NOMO-1 treated with dmso at 0.1 percent for 144 hours (cell line): ENCODE measurements around the gene CCDC175.

Source experiments
- DNase-seq: peaks from one replicate; lab custom pipeline; 2025; ENCODE audit not compliant: unreplicated experiment; lab: John Stamatoyannopoulos, UW

CCDC175 gene

DNA sequence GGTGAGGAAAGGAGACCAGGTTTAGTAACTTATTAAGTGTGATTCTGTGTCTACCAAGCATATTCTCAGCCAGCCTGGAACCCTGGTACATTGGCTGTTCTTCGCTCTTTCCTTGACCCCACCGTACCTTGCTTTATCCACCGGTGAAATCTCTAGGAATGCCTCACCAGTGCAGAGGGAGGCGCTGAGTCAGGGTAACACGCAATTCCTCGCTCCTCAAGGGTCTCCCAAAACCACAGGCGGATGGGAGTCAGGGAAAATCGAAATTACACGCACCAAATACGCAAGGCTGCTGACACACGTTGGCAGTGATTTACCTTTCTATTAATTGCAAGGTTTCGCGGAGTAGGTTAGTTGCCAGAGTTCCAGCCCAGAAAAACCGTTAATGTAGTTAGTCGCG is 93.2 kb downstream of the CCDC175 start:
- no peak for DNase-seq

DNA sequence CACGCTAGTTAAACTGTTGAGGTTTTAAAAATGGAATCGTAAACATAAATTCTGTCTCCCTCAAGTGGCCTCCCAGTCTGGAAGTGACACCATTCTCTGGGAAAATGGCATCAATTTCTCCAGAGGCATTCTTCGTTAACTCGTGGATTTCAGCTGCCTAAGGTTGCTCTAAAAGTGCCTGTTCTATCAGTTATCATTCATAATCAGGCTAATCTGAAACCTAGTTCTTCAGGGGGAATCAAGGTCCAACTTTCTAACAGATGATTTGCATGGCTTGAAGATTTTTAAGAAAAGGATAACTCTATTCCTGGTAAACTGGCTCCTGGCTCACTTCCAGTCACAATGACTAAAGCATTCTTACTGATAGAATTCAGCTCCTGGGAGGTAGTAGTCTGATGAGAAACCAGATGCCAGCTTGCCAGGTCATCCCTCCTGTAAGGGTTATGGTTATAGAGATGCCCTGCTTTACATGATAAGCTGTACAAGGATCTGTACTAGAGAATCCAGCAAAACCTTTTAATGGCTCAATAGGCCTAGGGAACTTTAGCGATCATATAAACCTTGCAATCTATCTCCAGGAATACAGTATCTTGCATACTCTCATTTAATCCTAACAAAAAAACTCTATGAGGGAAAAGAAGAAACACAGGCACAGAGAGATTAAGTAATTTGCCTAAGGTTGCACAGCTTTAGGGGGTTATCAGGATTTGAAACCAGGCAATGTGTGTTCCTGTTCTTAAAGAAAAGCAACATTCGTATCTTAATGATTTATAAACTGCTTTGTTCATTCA is 93.9 kb downstream of the CCDC175 start:
- no peak for DNase-seq

DNA sequence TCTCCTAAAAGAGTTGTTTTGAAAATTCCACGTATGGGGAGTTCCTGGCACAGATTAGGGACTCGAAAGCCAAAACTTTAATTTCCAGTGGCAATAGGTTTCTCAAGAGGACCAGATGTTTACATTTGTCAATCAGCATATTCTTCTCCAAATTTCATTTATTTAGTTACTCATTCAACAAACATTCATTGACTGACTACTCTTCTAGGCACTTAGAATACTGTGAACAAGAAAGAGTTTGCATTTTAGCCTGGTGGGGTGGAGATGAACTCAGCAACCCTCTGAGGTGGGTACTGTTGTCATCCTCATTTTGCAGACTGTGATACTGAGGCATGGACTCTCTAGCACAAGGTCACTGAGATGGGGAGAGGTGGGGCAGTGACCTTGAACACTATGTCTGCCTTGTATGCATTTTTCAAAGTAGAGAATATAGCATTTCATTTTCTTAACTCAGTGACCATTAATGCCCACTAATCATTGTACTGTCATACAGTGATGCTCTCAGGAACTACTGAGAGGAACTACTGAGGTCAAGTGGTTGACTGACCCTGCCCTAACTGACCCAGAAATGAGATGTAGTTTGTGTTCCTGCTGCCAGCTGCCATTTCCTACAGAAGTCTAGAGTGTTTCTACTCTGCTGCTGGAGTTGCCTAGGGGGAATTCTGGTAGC is 94.6 kb downstream of the CCDC175 start:
- DNase-seq: no peak

DNA sequence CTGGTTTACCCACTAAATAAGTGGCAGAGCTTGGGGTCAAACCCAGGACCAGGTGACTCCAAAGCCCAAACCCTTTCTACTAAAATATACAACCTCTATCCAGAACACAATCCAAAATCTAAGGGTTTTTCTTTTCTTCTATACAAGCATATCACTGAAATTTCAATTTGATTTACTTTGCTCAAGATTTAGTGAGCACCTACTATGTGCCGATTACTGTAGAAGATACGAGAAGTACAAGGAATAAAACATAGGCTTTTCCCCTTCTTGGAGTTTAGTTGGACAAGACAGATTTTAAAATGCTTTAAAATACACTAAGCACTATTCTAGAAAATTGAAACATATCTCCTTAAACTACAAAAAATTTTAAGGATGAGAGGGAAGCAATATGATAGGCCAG is 95.2 kb downstream of the CCDC175 start:
- DNase-seq: no peak

DNA sequence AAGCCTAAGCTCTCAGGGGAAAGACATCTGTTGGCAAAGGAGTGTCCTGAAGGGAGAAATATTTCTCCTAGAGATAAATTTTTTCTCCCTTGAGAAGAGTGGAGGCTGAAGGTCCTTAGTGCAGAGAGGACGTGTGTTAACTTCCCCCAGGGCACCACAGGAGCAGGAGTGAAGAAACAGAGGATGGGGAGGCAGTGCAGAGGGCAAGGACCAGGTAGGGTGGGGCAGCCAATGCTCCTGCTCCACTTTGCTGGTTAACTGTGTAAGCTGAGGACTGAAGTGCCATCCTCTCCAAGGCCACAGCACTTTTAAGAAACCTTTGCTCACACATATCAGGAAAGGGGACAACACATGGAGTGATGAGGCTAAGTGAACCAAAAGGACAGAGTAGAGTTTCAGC is 96.4 kb downstream of the CCDC175 start:
- no peak for DNase-seq

DNA sequence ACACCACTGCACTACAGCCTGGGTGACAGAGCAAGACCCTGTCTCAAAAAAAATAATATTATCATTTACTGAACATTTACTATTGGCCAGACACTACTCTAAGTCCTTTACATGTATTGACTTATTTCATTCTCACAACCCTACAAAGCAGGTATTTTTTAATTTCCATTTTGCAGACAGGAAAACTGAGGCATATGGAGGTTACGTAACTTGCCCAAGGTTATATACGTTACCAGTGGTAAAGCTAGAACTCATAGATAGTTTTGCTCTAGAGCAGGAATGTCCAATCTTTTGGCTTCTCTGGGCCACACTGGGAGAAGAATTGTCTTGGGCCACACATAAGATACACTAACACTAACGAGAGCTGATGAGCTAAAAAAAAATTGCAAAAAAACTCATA is 98.1 kb downstream of the CCDC175 start:
- DNase-seq: no peak

DNA sequence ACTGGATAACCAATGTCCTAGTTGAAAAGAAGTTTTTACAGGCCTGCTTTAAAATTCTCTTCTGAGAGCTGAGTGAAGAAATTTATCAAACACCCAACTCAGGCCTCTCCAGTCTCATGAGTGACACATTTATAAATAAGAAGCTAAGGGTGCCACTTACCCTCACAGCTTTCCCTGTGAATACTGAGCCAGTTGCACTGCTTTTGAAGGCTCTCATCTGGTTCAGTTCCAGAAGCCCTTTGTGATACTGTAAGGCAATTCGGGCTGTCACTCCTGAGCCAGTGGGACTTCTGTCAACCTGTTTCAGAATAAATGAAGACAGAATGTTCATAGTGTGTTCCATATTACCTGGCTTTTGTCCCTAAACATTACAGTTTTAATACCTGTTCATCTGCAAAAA is 100.9 kb downstream of the CCDC175 start:
- no peak for DNase-seq

DNA sequence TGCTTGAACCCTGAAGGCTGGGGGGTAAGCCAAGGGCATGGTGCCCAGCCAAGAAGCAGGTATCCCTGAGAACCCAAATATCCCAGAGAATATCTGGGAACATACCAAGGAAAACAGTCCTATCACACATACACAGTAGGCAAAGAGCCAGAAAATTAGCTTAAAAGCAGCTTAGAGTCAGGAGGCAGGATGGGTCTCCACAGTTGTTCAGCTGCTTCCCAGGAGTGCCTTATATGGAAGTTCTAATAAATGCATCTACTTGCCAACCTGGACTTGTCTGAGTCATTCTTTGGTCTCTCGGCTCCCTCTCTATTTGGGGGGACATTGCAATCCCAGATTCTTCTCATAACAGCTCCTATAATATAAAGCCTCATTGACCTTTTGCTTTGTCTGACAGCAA is 102.4 kb downstream of the CCDC175 start:
- DNase-seq: no peak

DNA sequence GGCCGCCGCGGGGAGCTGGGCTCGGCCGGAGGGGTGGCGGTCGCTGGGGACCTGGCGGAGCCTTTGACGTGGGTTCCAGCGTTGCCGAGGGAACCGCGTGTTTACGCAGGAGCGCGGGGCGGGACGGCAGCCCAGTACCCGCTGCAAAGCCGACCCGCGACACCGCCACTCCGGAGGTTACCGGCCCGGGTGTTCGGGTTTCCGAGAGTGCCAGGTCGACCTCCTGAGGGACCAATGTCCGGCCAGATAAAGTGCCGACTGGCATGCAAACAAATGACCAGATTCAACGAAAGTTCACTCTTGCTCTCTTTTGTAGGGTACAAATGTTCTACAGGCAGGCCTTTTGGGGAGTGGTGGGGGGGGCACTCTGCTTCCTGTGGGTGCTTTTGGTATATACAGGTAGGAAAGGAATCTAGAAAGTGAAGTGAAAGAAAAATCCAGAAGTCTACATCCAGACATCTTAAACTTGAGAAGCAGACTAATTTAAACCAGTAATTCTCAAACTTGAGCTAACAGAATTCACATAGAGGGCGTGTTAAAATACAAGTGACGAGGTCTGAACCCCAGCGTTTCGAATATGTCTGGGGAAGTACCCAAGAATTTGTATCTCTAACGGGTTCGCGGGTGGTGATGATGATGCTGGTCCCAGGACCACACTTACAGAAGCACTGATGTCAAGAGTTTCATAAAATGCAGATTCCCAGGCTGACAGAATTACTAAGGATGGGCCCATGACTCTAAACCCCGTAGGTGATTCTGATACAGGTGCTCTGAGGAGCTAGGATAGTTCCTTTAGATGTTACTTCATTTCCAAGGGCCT is 111.1 kb downstream of the CCDC175 start, which contains the start of gene GPR135:
Gene GPR135 (minus strand): TSS at position 65 of the 820 bp plus-strand sequence. CDS start 154 bp downstream, outside the sequence.
- DNase-seq: no peak

DNA sequence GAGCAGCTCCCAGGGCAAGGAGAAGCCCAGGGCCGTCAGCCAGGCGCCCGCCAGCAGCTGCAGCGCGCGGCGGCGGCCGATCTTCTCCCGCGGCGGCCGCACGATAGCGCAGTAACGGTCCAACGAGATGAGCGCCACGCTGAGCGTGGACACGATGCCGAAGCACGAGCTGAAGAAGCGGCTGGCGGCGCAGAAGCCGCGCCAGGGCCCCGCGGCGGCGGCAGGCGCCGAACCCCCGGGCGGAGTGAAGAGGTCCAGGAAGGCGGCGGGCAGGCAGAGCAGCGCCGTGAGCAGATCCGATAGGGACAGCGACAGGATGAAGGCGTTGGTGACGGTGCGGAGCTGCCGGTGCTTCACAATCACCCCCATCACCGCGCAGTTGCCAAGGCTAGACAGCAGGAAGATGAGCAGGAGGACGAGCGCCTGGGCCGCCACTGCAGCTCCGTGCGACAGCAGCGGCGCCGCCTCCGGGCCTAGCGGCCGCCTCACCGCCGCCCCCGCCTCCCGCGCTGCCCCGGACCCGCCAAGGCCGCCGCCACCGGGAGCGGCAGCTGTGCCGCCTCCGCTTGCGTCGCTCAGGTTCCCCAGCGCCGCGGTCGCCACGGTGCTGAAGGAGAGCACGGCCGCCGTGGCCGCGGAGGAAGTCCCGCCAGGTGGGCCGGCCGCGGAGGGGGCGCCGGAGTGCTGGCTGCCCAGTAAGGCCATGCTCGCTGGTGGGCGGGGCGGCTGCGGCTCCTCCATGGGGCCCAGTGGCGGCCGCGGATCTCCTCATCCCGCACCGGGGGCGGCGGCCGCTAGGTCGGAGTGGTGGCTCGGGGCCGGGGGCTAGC is 111.9 kb downstream of the CCDC175 start:
- DNase-seq: no peak

DNA sequence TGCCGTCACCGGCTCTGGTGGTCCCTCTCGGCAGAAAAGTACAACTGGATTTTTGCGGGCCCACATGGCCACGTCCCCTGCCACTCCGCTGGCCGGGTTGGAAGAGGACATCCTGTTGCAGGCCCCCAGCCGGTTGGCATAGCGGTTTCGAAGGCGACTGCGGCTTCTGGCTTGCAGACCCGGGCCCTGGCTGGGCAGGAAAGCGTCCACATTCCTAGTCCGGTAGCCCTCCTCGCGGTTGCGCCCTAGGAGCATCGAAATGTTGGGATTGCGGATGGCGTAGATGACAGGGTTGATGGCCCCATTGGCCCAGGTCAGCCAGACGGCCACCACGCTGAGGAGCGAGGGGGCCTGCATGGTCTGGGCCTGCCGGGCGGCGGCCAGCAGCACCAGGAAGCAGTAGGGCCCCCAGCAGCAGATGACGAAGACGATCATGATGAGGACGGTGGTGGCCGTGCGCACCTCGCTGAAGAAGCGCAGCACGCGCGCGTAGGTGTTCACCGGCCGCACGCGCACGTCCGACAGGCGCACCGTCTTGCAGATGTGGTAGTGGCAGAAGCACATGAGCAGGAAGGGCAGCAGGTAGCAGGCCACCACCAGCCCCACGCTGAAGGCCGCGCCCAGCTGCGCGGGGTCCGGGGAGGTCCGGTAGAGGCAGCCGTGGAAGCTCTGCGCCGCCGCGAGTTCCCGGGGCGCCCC is 112.7 kb downstream of the CCDC175 start:
- no peak for DNase-seq

DNA sequence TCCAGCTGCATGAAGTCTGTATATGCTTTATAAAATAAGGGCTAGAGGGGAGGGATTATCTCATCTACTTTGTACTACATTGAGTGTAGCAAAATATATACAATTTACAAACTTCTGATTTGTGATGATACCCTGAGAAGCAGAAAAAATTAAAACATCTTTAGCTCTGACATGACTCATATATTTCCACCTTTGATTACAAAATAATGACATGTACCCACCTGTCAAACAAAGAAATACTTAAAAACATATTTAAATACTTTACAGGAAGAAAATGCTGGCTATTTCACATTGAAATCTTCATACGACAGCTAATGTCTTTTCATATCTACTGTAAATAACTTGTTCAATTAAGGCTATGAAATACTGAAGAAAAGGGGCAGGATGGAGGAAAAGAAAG is 114.7 kb downstream of the CCDC175 start:
- no peak for DNase-seq

DNA sequence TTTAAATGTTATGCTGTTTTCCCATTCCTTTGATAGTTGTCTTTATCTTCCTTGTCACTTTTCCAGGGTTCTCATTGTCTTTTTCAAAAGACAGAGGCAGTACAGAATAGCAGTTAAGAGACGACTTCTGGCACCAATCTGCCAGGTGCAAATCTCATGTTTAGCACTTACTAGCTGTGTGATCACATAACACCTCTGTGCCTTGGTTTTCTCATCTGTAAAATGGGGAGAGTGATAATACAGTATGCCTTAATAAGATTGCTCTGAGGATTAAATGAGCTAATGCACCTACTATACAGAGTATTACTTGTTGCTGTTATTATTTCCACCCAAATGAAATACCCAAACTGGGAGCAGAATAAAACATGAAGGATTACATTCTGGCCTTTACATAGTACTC is 116.2 kb downstream of the CCDC175 start:
- DNase-seq: no peak

DNA sequence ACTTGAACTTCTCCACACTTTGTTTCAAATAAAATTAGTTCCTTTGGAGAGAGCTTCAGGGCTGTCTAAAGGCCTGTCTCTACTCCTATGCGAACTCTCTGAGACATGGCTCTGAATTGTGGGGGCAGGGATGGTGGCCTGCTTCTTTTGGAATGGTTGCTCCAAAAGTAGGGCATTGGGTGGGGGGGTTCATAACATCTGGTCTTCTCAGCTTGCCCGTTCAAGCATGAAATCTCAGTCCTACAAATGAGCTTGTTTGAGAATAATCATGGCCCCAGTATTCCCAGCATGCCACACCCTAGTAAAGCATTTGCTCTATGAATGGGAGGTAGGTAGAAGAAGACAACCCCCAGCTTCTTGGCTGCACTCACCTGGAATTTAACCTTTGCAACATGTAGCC is 118.1 kb downstream of the CCDC175 start:
- no peak for DNase-seq

DNA sequence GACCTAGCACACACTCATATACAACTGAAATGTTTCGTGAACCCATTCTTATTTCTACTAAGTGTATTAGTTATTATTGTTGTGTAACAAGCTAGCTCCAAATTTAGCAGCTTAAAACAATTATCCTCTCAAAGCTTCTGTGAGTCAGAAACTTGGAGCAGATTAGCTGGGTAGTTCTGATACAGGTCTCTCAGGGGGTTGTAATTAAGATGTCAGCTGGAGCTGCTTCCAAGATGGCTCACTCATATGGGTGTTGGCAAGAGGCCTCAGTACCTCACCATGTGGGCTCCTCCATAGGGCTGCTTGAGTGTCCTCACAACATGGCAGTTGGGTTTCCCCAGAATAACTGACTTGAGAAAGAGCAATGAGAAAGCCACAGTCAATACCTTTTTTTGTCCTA is 121.2 kb downstream of the CCDC175 start:
- DNase-seq: no peak
